Parathyroid adenoma (tissue), 2 donors: ENCODE results near the gene GNG12.
A peak's percentile ranks its signal among the peaks of the same experiment; 100 is the strongest.

Experiments used
- H2AFZ ChIP-seq: fragments of 300-600 bp; sonication (generic); one replicate; pipeline ENCODE4 v1.7.0; 2017; ENCODE audit warnings: antibody characterized with exemption, mild to moderate bottlenecking
- H3K27ac ChIP-seq: fragments of 300-600 bp; sonication (generic); one replicate; pipeline ENCODE4 v1.7.0; 2017
- H3K27me3 ChIP-seq: fragments of 300-600 bp; sonication (generic); one replicate; pipeline ENCODE4 v1.7.0; 2017; ENCODE audit warnings: low read length; ENCODE audit not compliant: control insufficient read depth, insufficient read depth
- H3K36me3 ChIP-seq: fragments of 300-600 bp; sonication (generic); one replicate; pipeline ENCODE4 v1.7.0; 2017; ENCODE audit warnings: low read length; ENCODE audit not compliant: control insufficient read depth, insufficient read depth
- H3K4me1 ChIP-seq: fragments of 300-600 bp; sonication (generic); one replicate; pipeline ENCODE4 v1.7.0; 2017; ENCODE audit warnings: control low read depth
- H3K4me2 ChIP-seq: fragments of 300-600 bp; sonication (generic); one replicate; pipeline ENCODE4 v1.7.0; 2017; ENCODE audit warnings: low read length
- H3K4me3 ChIP-seq: fragments of 300-600 bp; sonication (generic); one replicate; pipeline ENCODE4 v1.7.0; 2017; ENCODE audit warnings: low read depth, low read length
- H3K79me2 ChIP-seq: fragments of 300-600 bp; sonication (generic); one replicate; pipeline ENCODE4 v1.7.0; 2017; ENCODE audit warnings: control low read depth
- H3K9ac ChIP-seq: fragments of 300-600 bp; sonication (generic); one replicate; pipeline ENCODE4 v1.7.0; 2017; ENCODE audit warnings: mild to moderate bottlenecking
- H3K9me3 ChIP-seq: fragments of 300-600 bp; sonication (generic); one replicate; pipeline ENCODE4 v1.7.0; 2017; ENCODE audit warnings: low read length; ENCODE audit not compliant: control insufficient read depth
- CTCF ChIP-seq: fragments of 300-600 bp; sonication (generic); IDR thresholded peaks from one replicate; pipeline ENCODE4 v1.7.0; 2017; ENCODE audit warnings: antibody characterized with exemption, mild to moderate bottlenecking
- donor health status: primary hyperparathyroidism.

GNG12 gene

GRCh38 chr1:67803380-67804279 lies 29.6 kb downstream of the GNG12 start:
- Histone ChIP-seq H3K4me1 (peaks cover 16% of the 10 kb centered on the region), H3K27ac (peak overlapping the region; percentile 57)
- no peak for TF ChIP-seq CTCF

DNA sequence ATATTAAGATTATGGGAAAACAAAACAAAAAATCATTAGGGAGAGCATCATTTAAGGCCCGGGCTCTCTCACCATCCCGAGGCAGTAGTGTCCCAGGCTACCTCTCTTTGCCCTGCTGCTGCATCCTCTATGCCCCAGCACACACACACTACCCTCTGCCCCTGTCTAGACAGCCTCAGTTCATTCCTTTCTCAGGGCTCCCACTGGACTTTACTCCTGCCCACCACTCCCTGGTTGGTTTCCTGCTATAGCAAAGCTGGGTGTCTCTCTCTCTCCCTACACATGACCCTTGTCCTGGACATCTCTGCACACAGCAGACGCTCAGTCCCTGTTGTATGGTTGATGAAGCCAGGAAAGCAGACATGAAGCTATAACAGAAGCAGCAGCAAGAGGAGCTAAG lies 30.7 kb downstream of the GNG12 start:
- Histone ChIP-seq H3K9ac (no peak overlapping the region), H2AFZ (no peak overlapping the region), H3K9me3 (no peaks in the 10 kb centered on the region), H3K27me3 (no peaks in the 10 kb centered on the region), H3K4me1 (peaks cover 16% of the 10 kb centered on the region), H3K4me3 (no peak overlapping the region), H3K36me3 (no peaks in the 10 kb centered on the region), H3K27ac (peak overlapping the region; percentile 49), H3K79me2 (peaks cover 30% of the 10 kb centered on the region), H3K4me2 (no peak overlapping the region)
- TF ChIP-seq CTCF = no peak

More at GRCh38 chr1:67803380-67804279, 29.6 kb downstream of the GNG12 start:
- Histone ChIP-seq H3K27me3 (no peaks in the 10 kb centered on the region), H3K36me3 (no peaks in the 10 kb centered on the region), H3K4me3 (no peak overlapping the region), H3K9ac (no peak overlapping the region), H3K9me3 (no peaks in the 10 kb centered on the region), H3K79me2 (peaks cover 24% of the 10 kb centered on the region), H3K4me2 (no peak overlapping the region), H2AFZ (no peak overlapping the region)

DNA sequence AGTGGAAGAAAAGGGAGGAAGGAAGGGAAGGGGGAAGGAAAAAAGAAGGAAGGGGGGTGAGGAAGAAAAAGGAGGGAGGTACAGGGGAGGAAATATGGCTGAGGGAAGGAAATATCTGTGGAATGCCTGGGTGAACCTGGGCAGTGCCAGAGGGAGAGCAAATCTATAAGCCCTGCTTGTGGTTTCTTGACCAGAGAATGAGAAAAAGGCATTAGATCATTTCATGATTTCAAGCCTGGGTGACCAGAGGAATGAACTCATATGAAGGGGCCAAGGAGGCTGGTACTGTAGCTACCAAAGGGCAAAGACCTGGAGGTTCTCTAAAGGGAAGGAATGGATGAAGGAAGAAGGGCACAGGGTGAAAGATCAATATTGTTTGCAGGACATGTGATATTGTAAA lies 31.4 kb downstream of the GNG12 start:
- no peak for TF ChIP-seq CTCF
- peak overlapping the region; percentile 49 for H3K27ac ChIP-seq
- H3K36me3 ChIP-seq = no peaks in the 10 kb centered on the region
- H3K9ac ChIP-seq = no peak overlapping the region
- H3K27me3 ChIP-seq = no peaks in the 10 kb centered on the region
- no peak overlapping the region for H3K4me3 ChIP-seq
- peaks cover 16% of the 10 kb centered on the region for H3K4me1 ChIP-seq
- H2AFZ ChIP-seq = no peak overlapping the region
- H3K4me2 ChIP-seq = no peak overlapping the region
- H3K9me3 ChIP-seq = no peaks in the 10 kb centered on the region
- peaks cover 33% of the 10 kb centered on the region for H3K79me2 ChIP-seq

- Histone ChIP-seq H3K4me1 (peaks cover 23% of the 10 kb centered on the region), H3K4me2 (no peak overlapping the region), H3K9ac (no peak overlapping the region), H3K79me2 (peaks cover 52% of the 10 kb centered on the region), H3K27ac (no peak overlapping the region), H3K27me3 (no peaks in the 10 kb centered on the region), H3K4me3 (no peak overlapping the region), H3K9me3 (no peaks in the 10 kb centered on the region), H3K36me3 (no peaks in the 10 kb centered on the region), H2AFZ (no peak overlapping the region)
- no peak for TF ChIP-seq CTCF
Measured at GRCh38 chr1:67795179-67795912, 37.9 kb downstream of the GNG12 start.
